ENCODE results near the gene DDAH1.

The DDAH1 gene

GRCh38 chr1:85275701-85276214 lies 189.2 kb downstream of the DDAH1 start:
- peak overlapping the region; percentile 98 for H3K9ac ChIP-seq (ENCODE audit: low read length)
- H3K36me3 ChIP-seq (ENCODE audit: control insufficient read depth, insufficient read depth, low read length): peaks cover 7% of the 10 kb centered on the region
- peak overlapping the region; percentile 91 for H3K4me3 ChIP-seq (ENCODE audit: low read length)
- peak overlapping the region; percentile 95 for H3K27ac ChIP-seq (ENCODE audit: low read depth, low read length)
- H3K4me1 ChIP-seq (ENCODE audit: control insufficient read depth, insufficient read depth, low read length): peaks cover 15% of the 10 kb centered on the region
- H3K27me3 ChIP-seq (ENCODE audit: control insufficient read depth, insufficient read depth, low read length): no peaks in the 10 kb centered on the region

- Histone ChIP-seq H3K4me3 (ENCODE audit: low read length) (peak overlapping the region; percentile 91), H3K27ac (ENCODE audit: low read depth, low read length) (no peak overlapping the region), H3K9ac (ENCODE audit: low read length) (no peak overlapping the region), H3K36me3 (ENCODE audit: control insufficient read depth, insufficient read depth, low read length) (peaks cover 10% of the 10 kb centered on the region), H3K27me3 (ENCODE audit: control insufficient read depth, insufficient read depth, low read length) (no peaks in the 10 kb centered on the region), H3K4me1 (ENCODE audit: control insufficient read depth, insufficient read depth, low read length) (peaks cover 15% of the 10 kb centered on the region)
These were observed 189.9 kb downstream of the DDAH1 start for GRCh38 chr1:85274969-85275453.

DNA sequence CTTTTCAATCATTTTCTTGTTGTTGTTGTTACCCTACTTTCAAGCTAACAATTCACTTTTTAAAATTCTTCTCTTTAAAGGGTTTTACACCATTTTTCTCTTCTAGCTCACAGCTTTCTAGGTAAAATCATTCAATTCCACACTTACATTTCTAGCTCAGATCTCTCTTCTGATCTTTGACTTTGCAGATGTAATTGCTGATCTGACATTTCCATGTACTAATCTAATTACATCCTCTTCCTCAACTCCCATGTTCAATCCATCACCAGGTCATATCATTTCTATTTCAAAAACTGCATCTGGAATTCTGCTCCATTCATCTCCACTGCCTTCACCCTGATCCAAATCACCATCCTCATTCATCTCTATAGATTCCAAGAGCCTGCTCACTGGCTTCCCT lies 191.6 kb downstream of the DDAH1 start:
- peaks cover 21% of the 10 kb centered on the region for H3K36me3 ChIP-seq (ENCODE audit: control insufficient read depth, insufficient read depth, low read length)
- peaks cover 15% of the 10 kb centered on the region for H3K4me1 ChIP-seq (ENCODE audit: control insufficient read depth, insufficient read depth, low read length)
- H3K4me3 ChIP-seq (ENCODE audit: low read length): no peak overlapping the region
- H3K27me3 ChIP-seq (ENCODE audit: control insufficient read depth, insufficient read depth, low read length): no peaks in the 10 kb centered on the region
- H3K27ac ChIP-seq (ENCODE audit: low read depth, low read length): no peak overlapping the region
- no peak overlapping the region for H3K9ac ChIP-seq (ENCODE audit: low read length)

DNA sequence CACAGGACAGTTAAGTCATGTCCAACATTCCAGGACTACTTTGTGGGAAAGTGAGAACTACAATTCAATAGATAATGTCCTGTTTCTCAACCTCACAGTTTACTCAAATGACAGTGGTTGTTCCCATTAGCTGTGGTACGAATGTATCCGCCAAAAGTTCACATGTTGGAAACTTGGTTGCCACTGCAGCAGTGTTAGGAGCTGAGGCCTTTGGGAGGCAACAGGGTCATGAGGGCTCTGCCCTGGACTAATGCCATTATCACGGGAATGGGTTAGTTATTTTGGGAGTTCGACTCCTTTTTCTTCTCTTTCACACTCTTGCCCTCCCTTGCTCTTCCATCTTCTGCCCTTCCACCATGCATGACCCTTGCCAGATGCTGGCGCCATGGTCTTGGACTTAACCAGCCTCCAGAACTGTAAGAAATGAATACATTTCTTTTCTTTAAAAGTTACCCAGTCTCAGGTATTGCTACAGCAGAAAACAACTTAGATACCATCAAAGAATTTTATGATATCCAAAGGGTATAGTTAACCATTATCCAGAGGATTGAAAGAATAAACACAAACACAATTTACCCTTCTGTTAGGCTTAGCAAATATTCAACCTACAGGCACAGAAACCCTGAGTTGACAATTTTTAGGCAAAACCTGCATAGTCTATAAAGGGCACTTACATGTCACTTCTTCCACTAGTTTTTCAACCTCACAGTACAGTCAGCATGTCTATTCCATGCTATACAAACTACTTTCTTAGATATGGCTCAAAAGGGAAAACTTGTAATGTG lies 196.0 kb downstream of the DDAH1 start:
- no peak overlapping the region for H3K27ac ChIP-seq (ENCODE audit: low read depth, low read length)
- no peak overlapping the region for H3K4me3 ChIP-seq (ENCODE audit: low read length)
- H3K4me1 ChIP-seq (ENCODE audit: control insufficient read depth, insufficient read depth, low read length): no peaks in the 10 kb centered on the region
- H3K36me3 ChIP-seq (ENCODE audit: control insufficient read depth, insufficient read depth, low read length): peaks cover 24% of the 10 kb centered on the region
- H3K27me3 ChIP-seq (ENCODE audit: control insufficient read depth, insufficient read depth, low read length): no peaks in the 10 kb centered on the region
- no peak overlapping the region for H3K9ac ChIP-seq (ENCODE audit: low read length)

All from rectal smooth muscle tissue (tissue), 1 donor.